Measurements from ENCODE around the gene MAPK8IP3. TPM values are rescaled to one million over a fixed set of nuclear protein-coding genes. Genes with fewer than 3 reads are reported as not detected.

The MAPK8IP3 gene
- total RNA-seq, 1 experiment from 2014 or later = 35.2 TPM

DNA sequence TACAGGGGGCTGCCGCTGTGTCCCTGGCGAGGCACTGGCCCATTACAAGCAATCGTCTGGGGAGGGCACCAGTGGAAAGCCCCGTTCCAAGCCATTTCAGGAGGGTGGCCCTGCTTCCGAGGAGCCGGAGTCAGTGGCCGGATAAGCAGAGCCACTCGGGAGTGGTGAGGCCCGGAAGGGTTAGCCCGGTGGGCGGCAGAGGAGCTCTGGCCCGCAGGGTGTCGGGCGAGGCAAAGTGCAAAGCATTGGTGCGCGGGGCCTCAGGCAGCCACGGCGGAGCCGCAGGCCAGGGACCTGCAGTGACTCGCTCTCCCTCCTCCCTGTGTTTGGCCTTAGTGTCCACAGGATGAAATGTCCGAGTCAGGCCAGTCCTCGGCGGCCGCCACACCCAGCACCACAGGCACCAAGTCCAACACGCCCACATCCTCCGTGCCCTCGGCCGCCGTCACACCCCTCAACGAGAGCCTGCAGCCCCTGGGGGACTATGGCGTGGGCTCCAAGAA lies 40.7 kb downstream of the MAPK8IP3 start:
- DNase-seq = no peak

DNA sequence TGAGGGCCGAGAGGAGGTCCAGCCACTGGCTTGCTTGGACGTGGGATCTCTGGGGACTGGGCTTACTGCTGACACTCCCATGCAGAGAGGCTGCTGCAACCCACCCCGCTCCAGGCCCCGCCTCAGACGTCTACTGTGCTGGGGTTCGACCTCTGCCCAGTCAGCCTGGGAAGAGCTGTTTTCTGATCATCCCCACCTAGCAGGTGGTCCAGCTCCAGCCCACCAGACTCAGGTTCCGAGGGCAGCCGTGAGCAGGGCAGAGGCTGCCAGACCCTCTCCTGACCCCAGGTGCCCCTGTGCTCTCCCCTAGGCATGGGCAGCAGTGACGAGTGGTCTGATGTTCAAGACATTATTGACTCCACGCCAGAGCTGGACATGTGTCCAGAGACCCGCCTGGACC lies 41.9 kb downstream of the MAPK8IP3 start:
- Histone ChIP-seq H3K4me3 (ENCODE audit: insufficient read depth, low read depth, low read length) (no peak overlapping the region), H3K36me3 (replicated peaks; ENCODE audit: control insufficient read depth, insufficient read depth, low read length) (peaks cover 6% of the 10 kb centered on the region), H3K27me3 (ENCODE audit: control insufficient read depth, insufficient read depth, low read length) (no peaks in the 10 kb centered on the region)
- DNase-seq = no peak

More for the DNA sequence above, 40.7 kb downstream of the MAPK8IP3 start:
- Histone ChIP-seq H3K27me3 (ENCODE audit: control insufficient read depth, insufficient read depth, low read length) (no peaks in the 10 kb centered on the region), H3K4me3 (ENCODE audit: insufficient read depth, low read depth, low read length) (no peak overlapping the region), H3K36me3 (replicated peaks; ENCODE audit: control insufficient read depth, insufficient read depth, low read length) (peaks cover 1% of the 10 kb centered on the region)

DNA sequence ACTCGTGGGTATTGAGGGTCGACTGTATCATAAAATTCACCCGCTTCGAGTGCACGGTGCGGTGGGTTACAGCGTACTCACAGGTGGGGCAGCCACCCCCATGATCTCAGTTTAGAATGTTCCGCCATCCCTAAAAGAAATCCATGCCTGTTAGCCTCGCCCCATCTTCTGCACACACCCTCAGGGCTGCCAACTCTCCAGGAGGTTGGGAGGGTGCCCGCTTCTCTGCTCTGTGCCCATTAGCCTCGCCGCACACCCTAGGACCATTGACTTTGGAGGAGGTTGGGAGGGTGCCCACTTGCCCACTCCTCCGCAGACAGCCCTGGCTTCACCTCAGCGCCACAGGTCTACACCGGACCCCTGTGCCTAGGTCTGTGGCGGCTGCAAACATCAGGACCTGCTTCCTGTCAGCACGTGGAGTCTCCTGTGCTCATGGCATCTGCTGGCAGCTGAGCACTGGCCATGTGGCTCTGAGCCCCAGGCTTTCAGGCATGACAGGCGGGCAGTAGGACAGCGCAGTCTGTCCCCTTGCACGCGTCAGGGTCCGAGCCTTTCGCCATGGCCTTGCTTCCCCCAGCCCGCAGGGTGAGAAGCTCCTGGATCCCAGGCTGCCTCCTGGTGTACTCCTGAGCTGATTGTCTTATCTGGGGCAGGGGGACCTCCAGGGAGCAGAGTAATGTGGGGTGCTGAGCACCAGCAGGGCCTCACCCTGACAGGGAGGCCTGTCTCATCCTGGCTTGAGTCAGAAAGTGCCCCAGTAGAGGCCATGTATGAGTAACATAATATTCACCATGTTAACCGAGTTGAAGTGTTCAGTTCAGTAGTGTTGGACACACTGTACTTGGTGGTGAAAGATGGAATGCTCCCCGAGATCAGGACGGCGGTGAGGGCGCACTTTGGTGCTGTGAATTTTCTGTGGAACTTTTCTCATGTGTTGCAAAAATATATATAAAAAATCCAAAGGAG lies 43.4 kb downstream of the MAPK8IP3 start:
- no peaks in the 10 kb centered on the region for H3K27me3 ChIP-seq (ENCODE audit: control insufficient read depth, insufficient read depth, low read length)
- no peak overlapping the region for H3K4me3 ChIP-seq (ENCODE audit: insufficient read depth, low read depth, low read length)
- H3K36me3 ChIP-seq (replicated peaks; ENCODE audit: control insufficient read depth, insufficient read depth, low read length) = peaks cover 6% of the 10 kb centered on the region
- DNase-seq = no peak

- no peak overlapping the region for H3K4me3 ChIP-seq (ENCODE audit: insufficient read depth, low read depth, low read length)
- H3K27me3 ChIP-seq (ENCODE audit: control insufficient read depth, insufficient read depth, low read length) = no peaks in the 10 kb centered on the region
- H3K36me3 ChIP-seq (replicated peaks; ENCODE audit: control insufficient read depth, insufficient read depth, low read length) = peaks cover 6% of the 10 kb centered on the region
- DNase-seq = no peak
Measured at GRCh38 chr16:1751946-1752345, 46.0 kb downstream of the MAPK8IP3 start.

GRCh38 chr16:1752853-1753252 lies 46.9 kb downstream of the MAPK8IP3 start:
- Histone ChIP-seq H3K4me3 (ENCODE audit: insufficient read depth, low read depth, low read length) (no peak overlapping the region), H3K27me3 (ENCODE audit: control insufficient read depth, insufficient read depth, low read length) (no peaks in the 10 kb centered on the region), H3K36me3 (replicated peaks; ENCODE audit: control insufficient read depth, insufficient read depth, low read length) (peaks cover 6% of the 10 kb centered on the region)
- DNase-seq = no peak

GRCh38 chr16:1754204-1754603 lies 48.2 kb downstream of the MAPK8IP3 start:
- H3K27me3 ChIP-seq (ENCODE audit: control insufficient read depth, insufficient read depth, low read length) = no peaks in the 10 kb centered on the region
- H3K36me3 ChIP-seq (replicated peaks; ENCODE audit: control insufficient read depth, insufficient read depth, low read length) = peaks cover 6% of the 10 kb centered on the region
- no peak overlapping the region for H3K4me3 ChIP-seq (ENCODE audit: insufficient read depth, low read depth, low read length)
- DNase-seq = no peak

DNA sequence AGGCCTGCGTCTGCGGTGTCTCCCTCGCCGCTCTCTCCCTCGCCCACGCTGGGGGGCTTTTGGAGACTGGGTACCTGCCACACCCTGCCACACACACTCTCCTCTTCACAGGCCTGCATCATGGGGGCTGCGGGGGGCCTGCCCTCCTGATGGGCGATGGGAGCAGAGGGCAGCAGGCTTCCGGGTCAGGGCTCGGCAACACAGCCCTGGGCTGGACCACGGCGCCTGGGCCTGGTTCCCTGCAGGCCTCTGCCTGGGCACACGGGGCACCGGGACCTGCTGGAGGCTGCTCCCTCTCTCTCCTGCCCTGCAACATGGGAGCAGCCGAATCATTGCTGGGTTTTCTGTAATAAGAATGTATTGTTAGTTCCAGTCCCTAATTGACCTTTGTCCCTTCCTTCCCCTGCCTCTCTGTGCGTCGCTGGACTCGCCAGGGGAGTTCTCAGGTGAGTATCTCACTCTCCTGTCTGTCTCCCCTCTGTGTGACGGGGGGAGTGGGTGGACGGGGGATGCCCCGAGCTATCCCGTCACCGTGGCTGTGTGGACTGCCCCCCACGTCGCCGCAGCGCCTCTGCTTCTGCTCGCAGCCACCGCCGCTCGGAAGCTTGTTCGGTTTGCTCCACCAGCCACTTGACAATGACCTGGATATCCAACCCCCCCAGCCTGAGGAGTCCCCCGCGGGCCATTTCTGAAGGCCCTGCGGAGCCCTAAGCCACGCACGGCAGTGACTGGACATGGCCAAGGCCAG lies 51.9 kb downstream of the MAPK8IP3 start:
- DNase-seq = no peak
- H3K27me3 ChIP-seq (ENCODE audit: control insufficient read depth, insufficient read depth, low read length) = no peaks in the 10 kb centered on the region
- H3K4me3 ChIP-seq (ENCODE audit: insufficient read depth, low read depth, low read length) = no peak overlapping the region
- no peaks in the 10 kb centered on the region; the same call in 1 of the 2 replicates for H3K36me3 ChIP-seq (replicated peaks; ENCODE audit: control insufficient read depth, insufficient read depth, low read length)

DNA sequence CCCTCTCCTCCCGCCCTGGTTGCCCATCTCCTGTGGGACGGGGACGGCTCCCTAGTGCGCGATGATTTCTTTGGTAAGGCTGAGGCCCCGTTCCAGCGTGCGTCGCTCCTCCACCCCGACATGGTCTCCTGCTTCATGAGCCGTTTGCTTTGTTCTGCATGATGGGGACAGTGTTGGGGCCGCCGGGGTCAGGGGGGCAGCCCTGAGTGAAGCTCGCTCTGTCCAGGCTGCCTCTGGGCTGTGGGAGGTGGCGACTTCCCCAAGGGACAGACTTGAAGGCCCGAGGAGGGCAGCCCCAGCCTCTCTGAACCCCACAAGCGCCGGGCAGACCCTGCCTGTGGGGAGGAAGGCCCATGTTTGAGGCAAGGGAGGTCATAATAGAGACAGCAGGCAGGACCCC lies 52.9 kb downstream of the MAPK8IP3 start:
- H3K36me3 ChIP-seq (replicated peaks; ENCODE audit: control insufficient read depth, insufficient read depth, low read length) = no peaks in the 10 kb centered on the region; the same call in 1 of the 2 replicates
- H3K4me3 ChIP-seq (ENCODE audit: insufficient read depth, low read depth, low read length) = no peak overlapping the region
- H3K27me3 ChIP-seq (ENCODE audit: control insufficient read depth, insufficient read depth, low read length) = no peaks in the 10 kb centered on the region
- DNase-seq = no peak

- no peaks in the 10 kb centered on the region for H3K27me3 ChIP-seq (ENCODE audit: control insufficient read depth, insufficient read depth, low read length)
- DNase-seq = no peak
- H3K36me3 ChIP-seq (replicated peaks; ENCODE audit: control insufficient read depth, insufficient read depth, low read length) = no peaks in the 10 kb centered on the region; the same call in 1 of the 2 replicates
- H3K4me3 ChIP-seq (ENCODE audit: insufficient read depth, low read depth, low read length) = no peak overlapping the region
Measured at GRCh38 chr16:1759511-1759910, 53.5 kb downstream of the MAPK8IP3 start.

GRCh38 chr16:1760911-1761310 lies 54.9 kb downstream of the MAPK8IP3 start:
- Histone ChIP-seq H3K27me3 (ENCODE audit: control insufficient read depth, insufficient read depth, low read length) (no peaks in the 10 kb centered on the region), H3K4me3 (ENCODE audit: insufficient read depth, low read depth, low read length) (no peak overlapping the region), H3K36me3 (replicated peaks; ENCODE audit: control insufficient read depth, insufficient read depth, low read length) (peaks cover 2% of the 10 kb centered on the region)

DNA sequence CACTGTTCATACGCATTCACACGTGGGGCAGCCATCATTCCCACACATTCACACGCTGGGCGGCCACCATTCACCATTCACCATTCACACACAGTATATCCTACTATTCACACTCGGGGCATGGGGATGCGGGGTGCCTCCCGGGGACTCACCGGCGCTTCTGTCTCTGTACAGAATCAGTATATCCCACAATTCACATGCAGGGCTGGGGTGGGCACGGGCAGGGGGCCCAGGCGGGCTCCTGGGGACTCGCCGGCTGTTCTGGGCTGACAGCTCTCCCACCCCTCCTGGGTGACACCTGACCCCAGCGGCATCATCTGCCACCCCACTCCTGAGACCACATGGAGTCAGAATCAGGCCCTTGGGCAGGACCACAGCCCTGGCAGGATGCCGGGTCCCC lies 55.8 kb downstream of the MAPK8IP3 start:
- no peak overlapping the region for H3K4me3 ChIP-seq (ENCODE audit: insufficient read depth, low read depth, low read length)
- no peak for DNase-seq
- H3K27me3 ChIP-seq (ENCODE audit: control insufficient read depth, insufficient read depth, low read length) = no peaks in the 10 kb centered on the region
- peaks cover 2% of the 10 kb centered on the region for H3K36me3 ChIP-seq (replicated peaks; ENCODE audit: control insufficient read depth, insufficient read depth, low read length)

More at GRCh38 chr16:1760911-1761310, 54.9 kb downstream of the MAPK8IP3 start:
- no peak for DNase-seq

GRCh38 chr16:1762196-1762878 lies 56.3 kb downstream of the MAPK8IP3 start:
- peaks cover 2% of the 10 kb centered on the region for H3K36me3 ChIP-seq (replicated peaks; ENCODE audit: control insufficient read depth, insufficient read depth, low read length)
- no peak for DNase-seq
- no peak overlapping the region for H3K4me3 ChIP-seq (ENCODE audit: insufficient read depth, low read depth, low read length)
- H3K27me3 ChIP-seq (ENCODE audit: control insufficient read depth, insufficient read depth, low read length) = no peaks in the 10 kb centered on the region

DNA sequence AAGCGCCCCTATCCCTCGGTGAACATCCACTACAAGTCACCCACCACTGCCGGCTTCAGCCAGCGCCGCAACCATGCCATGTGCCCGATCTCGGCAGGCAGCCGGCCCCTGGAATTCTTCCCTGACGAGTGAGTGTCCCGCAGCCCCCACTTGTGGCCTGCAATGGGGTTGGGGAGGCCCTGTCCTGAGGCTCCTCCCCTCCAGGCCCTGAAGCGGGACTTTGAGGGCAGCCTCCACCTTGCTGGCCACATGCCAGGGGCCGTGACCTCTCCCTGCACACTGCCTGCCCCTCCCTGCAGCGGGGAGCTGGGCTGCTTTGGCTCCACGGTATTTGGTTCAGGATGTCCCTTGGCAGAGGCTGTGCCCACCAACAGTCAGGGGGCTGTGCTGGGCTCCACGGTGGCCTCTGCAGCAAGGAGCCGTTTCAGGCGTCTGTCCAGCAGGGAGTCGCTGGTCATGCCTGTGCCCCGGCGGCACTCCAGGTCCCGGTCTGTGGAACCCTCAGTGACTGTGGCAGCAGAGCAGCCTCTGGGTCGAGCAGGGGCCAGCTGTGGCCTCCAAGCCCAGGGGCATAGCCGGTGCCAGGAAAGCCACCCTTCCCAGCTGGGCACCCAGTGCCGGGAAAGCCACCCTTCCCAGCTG lies 57.0 kb downstream of the MAPK8IP3 start:
- peak; percentile 81 for DNase-seq
- H3K27me3 ChIP-seq (ENCODE audit: control insufficient read depth, insufficient read depth, low read length) = no peaks in the 10 kb centered on the region
- H3K36me3 ChIP-seq (replicated peaks; ENCODE audit: control insufficient read depth, insufficient read depth, low read length) = peaks cover 2% of the 10 kb centered on the region
- no peak overlapping the region for H3K4me3 ChIP-seq (ENCODE audit: insufficient read depth, low read depth, low read length)
